Neural cell (in vitro differentiated cells): ENCODE results near the gene ADAMTS17. TPM values are rescaled to one million over a fixed set of nuclear protein-coding genes. Genes with fewer than 3 reads are reported as not detected.

Experiments used
- H2AFZ ChIP-seq: fragments of 200-600, 300-800 bp; sonication (generic), shearing (Covaris generic); 2 replicates; pipeline ENCODE4 v1.6.0; 2014; ENCODE audit warnings: low read depth, mild to moderate bottlenecking, antibody characterized with exemption, low read length, moderate library complexity
- H3F3A ChIP-seq: fragments of 200-600 bp; shearing (Covaris generic); 2 replicates; pipeline ENCODE4 v1.6.1; 2016; ENCODE audit warnings: mild to moderate bottlenecking, moderate library complexity, mixed read lengths, antibody characterized with exemption, low read length; ENCODE audit not compliant: insufficient read depth, poor library complexity, severe bottlenecking
- H3K27ac ChIP-seq: fragments of 200-600, 300-800 bp; sonication (generic), shearing (Covaris generic); 2 replicates; pipeline ENCODE4 v1.5.1; 2014; ENCODE audit warnings: mild to moderate bottlenecking, low read length, moderate library complexity
- H3K27me3 ChIP-seq: fragments of 300-800, 200-600 bp; sonication (generic), shearing (Covaris generic); 2 replicates; pipeline ENCODE4 v1.6.0; 2014; ENCODE audit warnings: mild to moderate bottlenecking, low read depth, low read length, moderate library complexity; ENCODE audit not compliant: insufficient read depth
- H3K36me3 ChIP-seq: fragments of 300-800, 200-600 bp; sonication (generic), shearing (Covaris generic); 2 replicates; pipeline ENCODE4 v1.5.1; 2014; ENCODE audit warnings: mild to moderate bottlenecking, antibody characterized with exemption, low read length, moderate library complexity; ENCODE audit not compliant: insufficient read depth
- H3K4me2 ChIP-seq: fragments of 300-800, 200-600 bp; sonication (generic), shearing (Covaris generic); 2 replicates; pipeline ENCODE4 v1.6.0; 2014; ENCODE audit warnings: mild to moderate bottlenecking, low read length
- H3K4me3 ChIP-seq: fragments of 300-800, 200-600 bp; sonication (generic), shearing (Covaris generic); 2 replicates; pipeline ENCODE4 v1.5.1; 2014; ENCODE audit warnings: mild to moderate bottlenecking, low read length, moderate library complexity
- H3K79me2 ChIP-seq: fragments of 200-600 bp; shearing (Covaris generic); replicated peaks from 2 replicates; pipeline ENCODE4 v1.6.0; 2014; ENCODE audit warnings: mild to moderate bottlenecking, low read length, moderate library complexity; ENCODE audit not compliant: insufficient read depth
- H3K9ac ChIP-seq: fragments of 300-800, 200-600 bp; sonication (generic), shearing (Covaris generic); 2 replicates; pipeline ENCODE4 v1.6.1; 2016; ENCODE audit warnings: mild to moderate bottlenecking, low read length, mixed read lengths
- H3K9me2 ChIP-seq: fragments of 200-600 bp; shearing (Covaris generic); 2 replicates; pipeline ENCODE4 v1.6.1; 2016; ENCODE audit warnings: mild to moderate bottlenecking, low read length, mixed read lengths; ENCODE audit not compliant: insufficient read depth
- H3K9me3 ChIP-seq: fragments of 200-600, 300-800 bp; sonication (generic), shearing (Covaris generic); 2 replicates; pipeline ENCODE4 v1.6.1; 2016; ENCODE audit warnings: mild to moderate bottlenecking, mixed run types, low read length, moderate library complexity, mixed read lengths
- H4K20me1 ChIP-seq: fragments of 200-600 bp; shearing (Covaris generic); 2 replicates; pipeline ENCODE4 v1.6.1; 2016; ENCODE audit warnings: mild to moderate bottlenecking, mixed run types; ENCODE audit not compliant: insufficient read depth
- CTCF ChIP-seq: fragments of 450-650 bp; IDR thresholded peaks from 2 replicates; pipeline ENCODE4 v1.5.1; 2014; ENCODE audit warnings: antibody characterized with exemption, mild to moderate bottlenecking, moderate library complexity; ENCODE audit not compliant: poor library complexity, severe bottlenecking
- EP300 ChIP-seq: fragments of 450-650 bp; conservative IDR thresholded peaks from 2 replicates; pipeline ENCODE4 v1.6.1; 2014; ENCODE audit warnings: antibody characterized with exemption, mild to moderate bottlenecking, moderate library complexity; ENCODE audit not compliant: poor library complexity, severe bottlenecking
- EZH2 ChIP-seq: fragments of 200-600, 300-800 bp; shearing (Covaris generic), sonication (generic); IDR thresholded peaks from 2 replicates; pipeline ENCODE4 v1.6.1; 2014; ENCODE audit warnings: antibody characterized with exemption, low read length, borderline replicate concordance, mild to moderate bottlenecking; ENCODE audit not compliant: insufficient read depth, poor library complexity, severe bottlenecking
- MXI1 ChIP-seq: fragments of 450-650 bp; conservative IDR thresholded peaks from 2 replicates; pipeline ENCODE4 v1.6.1; 2014; ENCODE audit warnings: antibody characterized with exemption, mild to moderate bottlenecking; ENCODE audit not compliant: poor library complexity, severe bottlenecking
- POLR2AphosphoS5 ChIP-seq: IDR thresholded peaks from 2 replicates; pipeline ENCODE4 v1.6.1; 2012
- RAD21 ChIP-seq: fragments of 450-650 bp; conservative IDR thresholded peaks from 2 replicates; pipeline ENCODE4 v1.6.1; 2014; ENCODE audit warnings: antibody characterized with exemption, mild to moderate bottlenecking, moderate library complexity
- SMC3 ChIP-seq: fragments of 450-650 bp; conservative IDR thresholded peaks from 2 replicates; pipeline ENCODE4 v1.6.1; 2014; ENCODE audit warnings: antibody characterized with exemption, mild to moderate bottlenecking, moderate library complexity; ENCODE audit not compliant: poor library complexity
- TAF1 ChIP-seq: IDR thresholded peaks from 2 replicates; pipeline ENCODE4 v1.6.1; 2012; ENCODE audit warnings: low read depth
- polyA plus RNA-seq: library from polyadenylated mRNA; depleted of rRNA; stranded (reverse); fragments of >200 nt; gene quantifications from 2 replicates; pipeline ENCODE4 v1.2.3, GENCODE V29; 2014
- TF ChIP-seq, protein P1 (sequence below): IDR thresholded peaks from 2 replicates; pipeline ENCODE4 v1.6.1; 2012; ENCODE audit warnings: borderline replicate concordance

ADAMTS17 gene
- polyA plus RNA-seq, 1 donor from 2014 or later = 0.04 TPM

GRCh38 chr15:100292010-100292409 lies 49.8 kb downstream of the ADAMTS17 start:
- Histone ChIP-seq H3K9me2 (no peaks in the 10 kb centered on the region), H3K79me2 (no peaks in the 10 kb centered on the region)

DNA sequence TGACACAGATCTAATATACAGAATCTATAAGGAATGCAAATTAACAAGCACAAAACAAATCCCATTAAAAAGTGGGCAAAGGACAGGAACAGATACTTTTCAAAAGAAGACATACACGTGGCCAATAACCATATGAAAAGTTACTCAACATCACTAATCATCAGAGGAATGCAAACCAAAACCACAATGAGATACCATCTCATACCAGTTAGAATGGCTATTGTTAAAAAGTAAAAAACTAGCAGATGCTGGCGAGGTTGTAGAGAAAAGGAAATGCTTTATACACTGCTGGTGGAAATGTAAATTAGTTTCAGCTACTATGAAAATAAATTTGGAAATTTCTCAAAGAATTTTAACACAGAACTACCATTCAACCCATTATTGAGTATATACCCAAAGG lies 50.7 kb downstream of the ADAMTS17 start:
- H3K27ac ChIP-seq = no peak overlapping the region
- H3K27me3 ChIP-seq = no peaks in the 10 kb centered on the region
- no peak overlapping the region for H3K9ac ChIP-seq
- H3K79me2 ChIP-seq = no peaks in the 10 kb centered on the region
- H3K9me2 ChIP-seq = no peaks in the 10 kb centered on the region
- no peaks in the 10 kb centered on the region for H4K20me1 ChIP-seq
- TF ChIP-seq, protein P1, sequence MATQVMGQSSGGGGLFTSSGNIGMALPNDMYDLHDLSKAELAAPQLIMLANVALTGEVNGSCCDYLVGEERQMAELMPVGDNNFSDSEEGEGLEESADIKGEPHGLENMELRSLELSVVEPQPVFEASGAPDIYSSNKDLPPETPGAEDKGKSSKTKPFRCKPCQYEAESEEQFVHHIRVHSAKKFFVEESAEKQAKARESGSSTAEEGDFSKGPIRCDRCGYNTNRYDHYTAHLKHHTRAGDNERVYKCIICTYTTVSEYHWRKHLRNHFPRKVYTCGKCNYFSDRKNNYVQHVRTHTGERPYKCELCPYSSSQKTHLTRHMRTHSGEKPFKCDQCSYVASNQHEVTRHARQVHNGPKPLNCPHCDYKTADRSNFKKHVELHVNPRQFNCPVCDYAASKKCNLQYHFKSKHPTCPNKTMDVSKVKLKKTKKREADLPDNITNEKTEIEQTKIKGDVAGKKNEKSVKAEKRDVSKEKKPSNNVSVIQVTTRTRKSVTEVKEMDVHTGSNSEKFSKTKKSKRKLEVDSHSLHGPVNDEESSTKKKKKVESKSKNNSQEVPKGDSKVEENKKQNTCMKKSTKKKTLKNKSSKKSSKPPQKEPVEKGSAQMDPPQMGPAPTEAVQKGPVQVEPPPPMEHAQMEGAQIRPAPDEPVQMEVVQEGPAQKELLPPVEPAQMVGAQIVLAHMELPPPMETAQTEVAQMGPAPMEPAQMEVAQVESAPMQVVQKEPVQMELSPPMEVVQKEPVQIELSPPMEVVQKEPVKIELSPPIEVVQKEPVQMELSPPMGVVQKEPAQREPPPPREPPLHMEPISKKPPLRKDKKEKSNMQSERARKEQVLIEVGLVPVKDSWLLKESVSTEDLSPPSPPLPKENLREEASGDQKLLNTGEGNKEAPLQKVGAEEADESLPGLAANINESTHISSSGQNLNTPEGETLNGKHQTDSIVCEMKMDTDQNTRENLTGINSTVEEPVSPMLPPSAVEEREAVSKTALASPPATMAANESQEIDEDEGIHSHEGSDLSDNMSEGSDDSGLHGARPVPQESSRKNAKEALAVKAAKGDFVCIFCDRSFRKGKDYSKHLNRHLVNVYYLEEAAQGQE = no peak
- H2AFZ ChIP-seq = no peak overlapping the region
- no peaks in the 10 kb centered on the region for H3K36me3 ChIP-seq
- H3K9me3 ChIP-seq = no peaks in the 10 kb centered on the region
- no peak overlapping the region for H3K4me2 ChIP-seq
- H3F3A ChIP-seq = no peaks in the 10 kb centered on the region
- H3K4me3 ChIP-seq = no peak overlapping the region

More at GRCh38 chr15:100292010-100292409, 49.8 kb downstream of the ADAMTS17 start:
- H4K20me1 ChIP-seq = no peaks in the 10 kb centered on the region
- no peak overlapping the region for H3K4me2 ChIP-seq
- H3F3A ChIP-seq = no peaks in the 10 kb centered on the region
- no peak for TF ChIP-seq POLR2AphosphoS5
- H2AFZ ChIP-seq = no peak overlapping the region
- H3K36me3 ChIP-seq = no peaks in the 10 kb centered on the region
- H3K27ac ChIP-seq = no peak overlapping the region
- no peaks in the 10 kb centered on the region for H3K9me3 ChIP-seq
- H3K9ac ChIP-seq = no peak overlapping the region
- H3K4me3 ChIP-seq = no peak overlapping the region
- H3K27me3 ChIP-seq = no peaks in the 10 kb centered on the region

DNA sequence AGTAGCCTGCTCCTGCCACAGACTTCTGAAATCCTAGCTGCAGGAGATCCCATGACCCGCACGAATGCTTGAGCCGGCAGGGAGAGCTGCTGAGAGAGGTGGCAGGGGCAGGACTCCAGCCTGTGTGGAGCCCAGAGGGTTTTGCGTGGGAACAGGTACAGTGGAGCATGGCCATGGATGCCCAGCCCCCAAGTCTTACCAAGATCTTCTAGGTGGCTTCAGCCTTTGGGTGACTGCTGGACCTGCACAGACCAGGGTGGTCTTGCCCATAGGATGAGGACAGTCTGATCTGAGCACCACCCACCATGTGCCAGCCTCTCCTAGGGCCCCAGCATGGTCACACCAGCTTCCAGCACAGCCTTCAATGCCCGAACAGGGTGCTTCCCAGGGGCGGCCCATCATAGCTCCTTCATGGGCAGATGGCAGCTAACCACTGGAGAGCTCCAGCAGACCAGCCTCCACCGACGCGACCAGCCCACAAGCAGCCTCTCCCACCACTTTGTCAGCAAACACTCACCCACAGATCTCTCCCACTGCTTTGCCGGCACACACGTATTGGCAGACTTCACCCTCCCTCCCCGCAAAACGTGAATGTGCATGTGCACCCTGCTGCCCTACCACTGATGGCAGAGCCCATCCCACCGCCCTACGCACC lies 56.0 kb downstream of the ADAMTS17 start:
- no peak overlapping the region for H2AFZ ChIP-seq
- H3K9ac ChIP-seq = no peak overlapping the region
- H3F3A ChIP-seq = no peaks in the 10 kb centered on the region
- no peaks in the 10 kb centered on the region for H3K9me3 ChIP-seq
- H3K4me3 ChIP-seq = no peak overlapping the region
- H3K9me2 ChIP-seq = no peaks in the 10 kb centered on the region
- no peak overlapping the region for H3K4me2 ChIP-seq
- no peaks in the 10 kb centered on the region for H3K36me3 ChIP-seq
- no peaks in the 10 kb centered on the region for H3K79me2 ChIP-seq
- no peaks in the 10 kb centered on the region for H3K27me3 ChIP-seq
- TF ChIP-seq MXI1 (no peak), EZH2 (no peak), SMC3 (no peak), CTCF (no peak), POLR2AphosphoS5 (no peak), EP300 (no peak), TAF1 (no peak), RAD21 (no peak)
- TF ChIP-seq, protein P1 = no peak
- no peak overlapping the region for H3K27ac ChIP-seq
- H4K20me1 ChIP-seq = no peaks in the 10 kb centered on the region
